Stimulated activated CD8-positive, alpha-beta memory T cell treated with anti-CD3 and anti-CD28 coated beads, Interleukin-7, amount 100 ng/mL, for 24 hours (primary cell): ENCODE measurements around the gene TMEM203.
A peak's percentile ranks its signal among the peaks of the same experiment; 100 is the strongest.

Source experiments
- DNase-seq: peaks from one replicate; pipeline ENCODE4 v3.0.0-alpha.2; 2020; ENCODE audit warnings: low read depth

TMEM203 gene

DNA sequence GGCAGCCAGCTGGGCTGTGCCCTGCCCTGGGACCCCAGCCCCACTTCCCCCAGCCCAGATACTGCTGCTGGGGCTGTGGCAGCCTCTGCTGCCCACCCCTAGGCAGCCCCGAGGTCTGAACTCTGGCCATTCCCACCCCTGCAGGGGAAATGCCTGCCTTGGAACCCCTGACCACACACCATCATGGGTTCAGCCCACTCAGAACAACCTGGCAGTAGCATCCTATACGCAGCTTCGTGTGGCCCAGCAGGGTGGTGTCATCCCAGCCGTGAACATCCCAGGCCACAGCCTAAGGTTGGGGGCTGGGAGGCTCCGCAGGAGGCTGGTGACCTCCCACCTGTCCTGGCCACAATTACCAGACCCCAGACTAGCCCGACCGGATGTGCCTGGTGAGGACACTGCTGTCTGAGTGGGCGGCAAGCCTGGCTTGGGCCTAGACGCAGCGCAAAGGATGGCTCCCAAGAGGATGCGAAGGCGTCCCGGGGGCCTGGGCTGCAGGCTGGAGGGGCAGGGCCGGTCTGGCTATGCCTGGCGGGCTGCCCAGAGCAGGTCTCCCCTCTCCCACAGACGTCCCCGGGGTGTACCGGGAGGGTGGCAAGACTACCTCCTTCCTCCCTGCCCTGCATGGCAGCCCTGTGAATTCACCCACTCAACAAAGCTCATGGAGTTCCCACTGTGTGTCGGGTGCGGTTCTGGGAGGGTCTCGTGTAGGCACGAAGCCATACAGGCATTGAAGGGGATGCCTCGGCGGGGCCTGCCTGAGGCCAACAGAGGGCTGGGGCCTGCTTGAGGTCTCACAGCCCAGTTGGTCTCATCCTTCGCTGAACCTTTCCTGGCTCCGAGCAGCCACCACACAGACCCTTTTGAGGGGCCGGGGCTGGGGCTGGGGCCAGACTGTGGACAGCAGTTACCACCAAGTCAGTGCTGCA, 23.8 kb upstream of the TMEM203 start:
- DNase-seq: no peak

DNA sequence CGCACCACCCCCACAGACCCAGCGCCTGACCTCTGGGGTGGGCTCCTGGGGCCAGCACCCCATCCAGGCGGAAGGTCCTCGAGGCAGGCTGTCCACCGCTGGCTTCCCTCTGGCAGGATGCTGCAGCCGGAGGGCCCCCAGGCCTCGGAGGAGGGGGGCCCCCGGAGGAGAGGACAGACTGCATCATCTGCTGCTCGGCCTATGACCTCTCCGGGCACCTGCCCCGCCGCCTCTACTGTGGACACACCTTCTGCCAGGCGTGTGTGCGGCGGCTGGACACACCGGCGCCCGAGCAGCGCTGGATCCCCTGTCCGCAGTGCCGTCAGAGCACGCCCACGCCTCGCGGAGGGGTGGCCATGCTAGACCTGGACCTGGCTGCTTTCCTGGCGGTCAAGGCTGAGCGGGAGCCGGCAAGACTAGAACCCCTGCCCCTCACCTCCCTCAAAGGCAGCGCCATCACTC, 23.1 kb upstream of the TMEM203 start:
- no peak for DNase-seq

DNA sequence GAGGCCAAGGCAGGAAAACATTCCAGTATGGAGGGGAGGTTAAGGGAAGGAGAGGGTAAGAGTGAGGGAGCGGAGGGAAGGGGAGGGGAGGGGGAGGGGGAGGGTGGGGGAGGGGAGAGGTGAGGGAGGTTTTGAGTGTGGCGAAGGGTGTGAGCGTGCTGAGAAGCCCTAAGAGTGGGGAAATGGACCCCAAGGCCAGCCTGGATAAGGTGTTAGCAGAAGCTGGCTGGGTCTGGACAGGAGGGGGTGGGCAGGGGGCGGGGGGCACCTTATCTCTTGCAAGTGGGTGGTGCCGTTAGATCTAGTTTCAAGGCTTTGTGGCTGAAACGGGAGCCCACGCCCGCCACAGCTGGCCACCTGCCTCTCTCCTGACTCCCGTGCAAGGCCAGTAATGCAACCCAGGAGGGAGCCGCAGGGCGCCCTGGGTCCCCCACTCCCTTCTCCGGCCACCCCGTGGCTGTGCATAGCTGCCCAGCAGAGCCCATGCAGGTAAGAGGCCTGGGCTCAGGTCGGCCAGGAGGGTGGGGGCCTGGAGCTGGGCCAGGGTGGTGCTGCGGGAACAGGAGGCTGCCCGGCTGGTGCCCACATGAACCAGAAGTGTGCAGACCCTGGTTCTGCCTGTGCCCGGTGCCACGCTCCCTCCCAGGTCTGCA, 22.5 kb upstream of the TMEM203 start:
- no peak for DNase-seq

GRCh38 chr9:137227054-137227852, 21.8 kb upstream of the TMEM203 start, which contains the start of gene RNF224:
Gene RNF224, plus strand, starts transcription at chr9:137227502. Its CDS starts 834 bp downstream, at chr9:137228336.
- peak; percentile 67 for DNase-seq

- no peak for DNase-seq
Observed at GRCh38 chr9:137226338-137227053, 21.0 kb upstream of the TMEM203 start.

- no peak for DNase-seq
Observed at GRCh38 chr9:137225699-137226331, 20.4 kb upstream of the TMEM203 start.

- DNase-seq: no peak
Observed at GRCh38 chr9:137224830-137225694, 19.6 kb upstream of the TMEM203 start, which contains the start of gene CYSRT1. Gene CYSRT1, plus strand, starts transcription at chr9:137225174. Its CDS starts 448 bp downstream, at chr9:137225622.

- peak; percentile 97 for DNase-seq
Observed at GRCh38 chr9:137223078-137223970, 17.9 kb upstream of the TMEM203 start.

GRCh38 chr9:137222190-137223077, 17.0 kb upstream of the TMEM203 start, which contains the start of gene RNF208:
Gene RNF208, minus strand, starts transcription at chr9:137222240. Its CDS starts 1,028 bp downstream, at chr9:137221212.
- no peak for DNase-seq

DNA sequence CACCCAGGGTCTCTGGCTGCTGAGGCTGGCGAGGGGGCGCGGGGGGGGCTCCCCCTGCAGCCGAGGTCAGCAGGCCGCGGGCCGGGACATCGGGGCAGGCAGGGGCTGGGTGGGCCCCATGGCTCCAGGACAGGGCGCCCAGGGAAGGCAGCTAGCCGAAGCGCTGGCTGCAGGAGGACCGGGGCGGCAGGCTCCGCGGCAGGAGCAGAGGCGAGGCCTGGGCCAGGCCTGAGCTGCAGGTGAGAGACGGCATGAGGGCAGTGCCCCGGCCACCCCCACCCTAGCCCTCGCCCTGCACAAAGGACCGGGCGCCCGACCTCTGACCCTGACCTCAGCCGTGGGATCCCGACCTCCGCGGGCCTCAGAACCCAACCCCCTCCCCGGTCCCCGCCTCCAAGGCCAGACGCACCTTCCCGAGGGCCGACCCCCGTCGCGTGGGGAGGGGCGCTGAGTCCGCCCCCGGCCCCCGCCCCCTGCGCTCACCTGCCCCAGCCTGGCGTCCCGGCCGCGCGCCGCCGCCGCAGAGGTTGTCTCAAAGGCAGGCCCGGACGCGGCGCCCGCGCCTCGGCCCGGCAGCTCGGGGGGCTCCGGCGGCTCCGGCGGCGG, 16.2 kb upstream of the TMEM203 start:
- no peak for DNase-seq

DNA sequence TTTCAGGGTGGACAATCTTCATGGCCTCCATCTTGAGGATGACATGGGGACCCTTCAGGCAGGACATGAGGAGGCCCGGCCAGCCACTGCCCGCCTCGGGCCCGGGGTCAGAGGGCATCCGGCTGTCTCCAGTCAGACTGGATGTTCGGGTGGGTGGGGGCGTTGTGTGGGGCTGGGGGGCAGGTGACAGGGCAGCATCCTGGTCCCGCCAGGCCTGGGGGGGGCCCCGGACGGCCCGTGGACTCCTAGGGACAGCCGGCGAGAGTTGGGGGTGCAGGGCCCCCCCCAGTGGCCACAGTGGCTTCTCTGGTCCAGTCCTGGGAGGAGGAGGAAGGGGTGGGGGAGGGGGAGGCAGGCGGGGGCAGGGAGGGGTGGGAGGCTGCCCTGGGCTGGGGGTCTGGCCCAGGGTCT, 15.7 kb upstream of the TMEM203 start:
- DNase-seq: no peak

DNA sequence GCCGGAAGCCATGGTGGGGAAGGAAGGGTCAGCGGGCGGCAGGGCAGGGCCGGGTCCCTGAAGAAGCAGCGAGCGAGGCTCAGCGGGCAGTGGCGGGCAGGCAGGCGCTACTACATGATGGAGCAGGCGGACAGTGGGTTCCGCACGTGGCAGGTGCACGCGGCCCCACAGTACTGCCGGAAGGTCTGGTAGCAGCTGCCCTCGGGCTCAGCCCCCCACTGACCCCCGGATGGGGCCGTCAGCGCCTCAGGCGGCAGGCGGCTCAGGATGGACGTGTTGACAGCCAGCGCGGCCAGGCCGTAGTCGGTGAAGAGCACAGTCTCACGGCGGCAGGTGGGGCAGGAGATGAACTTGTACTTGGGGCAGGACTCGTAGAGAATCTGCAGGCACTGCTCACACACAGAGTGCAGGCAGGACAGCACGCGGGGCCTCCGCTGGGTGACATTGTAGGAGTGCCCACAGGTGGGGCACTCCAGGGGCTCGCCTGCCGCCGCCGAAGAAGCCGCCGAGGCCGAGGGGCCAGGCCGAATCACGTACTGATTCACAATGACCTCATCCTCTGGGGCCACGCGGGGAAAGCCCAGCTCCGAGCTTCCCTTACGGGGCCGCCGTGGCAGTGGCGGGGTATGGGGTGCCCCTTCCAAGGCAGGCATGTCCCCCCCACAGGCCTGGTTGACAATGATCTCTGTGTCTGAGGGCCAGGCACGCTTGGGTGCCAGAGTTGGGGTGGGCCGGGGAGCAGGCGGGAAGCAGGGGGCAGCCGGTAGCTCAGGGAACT, 15.1 kb upstream of the TMEM203 start:
- DNase-seq: no peak

GRCh38 chr9:137219757-137220316, 14.4 kb upstream of the TMEM203 start:
- no peak for DNase-seq

DNA sequence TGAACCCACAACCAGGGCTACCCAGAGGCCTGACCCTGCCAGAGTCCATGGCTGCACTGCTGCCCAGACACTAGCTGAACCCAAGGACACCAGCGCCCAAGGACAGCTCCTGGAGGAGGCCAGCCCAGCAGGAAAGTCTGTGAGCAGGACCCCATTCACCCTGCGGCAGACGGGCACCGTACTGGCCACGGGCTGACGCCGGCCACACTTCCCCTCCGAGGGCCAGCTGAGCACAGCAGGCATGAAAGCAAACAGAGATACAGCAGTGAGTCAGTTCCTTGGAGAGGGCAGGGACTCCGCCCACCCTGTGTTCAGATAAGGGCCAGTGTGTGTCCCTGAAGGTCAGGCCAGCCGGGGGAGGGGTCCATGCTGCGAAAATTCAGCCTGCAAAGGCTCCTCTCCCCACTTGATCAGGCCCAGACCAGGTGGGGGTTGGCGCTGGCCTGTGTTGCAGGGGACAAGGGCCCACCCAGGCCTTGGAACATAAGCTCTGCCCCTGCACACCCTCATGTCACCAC, 13.4 kb upstream of the TMEM203 start:
- DNase-seq: no peak

GRCh38 chr9:137218212-137218753, 12.8 kb upstream of the TMEM203 start:
- no peak for DNase-seq
